ENCODE measurements around the gene ERBB4.

DNA sequence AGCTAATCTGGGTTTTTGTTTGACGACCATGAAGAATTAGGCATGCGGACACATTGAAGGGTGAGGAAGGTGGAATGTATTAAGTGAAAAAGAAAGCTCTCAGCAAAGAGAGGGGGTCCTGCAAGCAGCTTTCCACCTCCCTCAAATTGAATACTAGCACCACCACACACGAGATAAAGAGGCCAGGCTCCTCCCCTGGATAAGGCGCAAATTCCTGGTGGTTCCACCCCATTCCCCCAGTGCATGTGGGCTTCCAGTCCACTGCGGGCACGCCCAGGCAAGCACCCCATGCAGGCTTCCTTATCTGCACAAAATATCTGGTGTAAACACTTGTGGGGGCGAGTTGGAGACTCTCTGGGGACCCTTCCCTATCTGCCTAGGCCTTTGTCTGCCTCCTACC lies 1124.9 kb downstream of the ERBB4 start:
- TF ChIP-seq CTCF (conservative IDR thresholded peaks at IDR 0.05; ENCODE audit: low read depth, low read length) (no peak), EZH2 (IDR thresholded peaks at IDR 0.05; ENCODE audit: borderline replicate concordance, low read depth, low read length, poor library complexity, severe bottlenecking) (no peak)
